KMS-11 (cell line): ENCODE measurements around the gene P2RY11.

Experiments
- H2AFZ ChIP-seq: fragments of 200-600 bp; sonication (generic); 2 replicates; pipeline ENCODE4 v1.6.1; 2016; ENCODE audit warnings: antibody characterized with exemption, mixed run types, low read depth
- H3K27ac ChIP-seq: fragments of 200-600 bp; sonication (generic); 2 replicates; pipeline ENCODE4 v1.6.1; 2016; ENCODE audit warnings: mild to moderate bottlenecking, mixed run types
- H3K27me3 ChIP-seq: fragments of 200-600 bp; sonication (generic); 2 replicates; pipeline ENCODE4 v1.6.1; 2017; ENCODE audit warnings: mild to moderate bottlenecking, low read depth, mixed run types, moderate library complexity; ENCODE audit not compliant: insufficient read depth
- H3K36me3 ChIP-seq: fragments of 200-600 bp; sonication (generic); 2 replicates; pipeline ENCODE4 v1.6.1; 2017; ENCODE audit warnings: mild to moderate bottlenecking, mixed run types; ENCODE audit not compliant: insufficient read depth
- H3K4me1 ChIP-seq: fragments of 200-600 bp; sonication (generic); 2 replicates; pipeline ENCODE4 v1.6.1; 2016; ENCODE audit warnings: mild to moderate bottlenecking, low read depth, mixed run types; ENCODE audit not compliant: poor library complexity, severe bottlenecking
- H3K4me2 ChIP-seq: fragments of 200-600 bp; sonication (generic); 2 replicates; pipeline ENCODE4 v1.7.0; 2016; ENCODE audit warnings: mild to moderate bottlenecking, mixed run types
- H3K4me3 ChIP-seq: fragments of 200-600 bp; sonication (generic); IDR thresholded peaks from 2 replicates; pipeline ENCODE4 v1.6.1; 2017; ENCODE audit warnings: low read depth, low read length, mixed read lengths; ENCODE audit not compliant: insufficient read depth
- H3K79me2 ChIP-seq: fragments of 200-600 bp; sonication (generic); 2 replicates; pipeline ENCODE4 v1.6.1; 2016; ENCODE audit warnings: low read depth, mixed run types; ENCODE audit not compliant: insufficient read depth
- H3K9ac ChIP-seq: fragments of 200-600 bp; sonication (generic); 2 replicates; pipeline ENCODE4 v1.6.1; 2016; ENCODE audit warnings: mild to moderate bottlenecking, mixed run types
- H4K20me1 ChIP-seq: fragments of 200-600 bp; sonication (generic); 2 replicates; pipeline ENCODE4 v1.6.1; 2016; ENCODE audit warnings: mild to moderate bottlenecking, mixed run types; ENCODE audit not compliant: insufficient read depth
- TF ChIP-seq, protein P1 (sequence below): fragments of 200-600 bp; sonication (generic); conservative IDR thresholded peaks from 2 replicates; pipeline ENCODE4 v1.6.1; 2017; ENCODE audit warnings: low read depth, mild to moderate bottlenecking, antibody characterized with exemption, low read length, moderate library complexity, mixed read lengths

The P2RY11 gene

DNA sequence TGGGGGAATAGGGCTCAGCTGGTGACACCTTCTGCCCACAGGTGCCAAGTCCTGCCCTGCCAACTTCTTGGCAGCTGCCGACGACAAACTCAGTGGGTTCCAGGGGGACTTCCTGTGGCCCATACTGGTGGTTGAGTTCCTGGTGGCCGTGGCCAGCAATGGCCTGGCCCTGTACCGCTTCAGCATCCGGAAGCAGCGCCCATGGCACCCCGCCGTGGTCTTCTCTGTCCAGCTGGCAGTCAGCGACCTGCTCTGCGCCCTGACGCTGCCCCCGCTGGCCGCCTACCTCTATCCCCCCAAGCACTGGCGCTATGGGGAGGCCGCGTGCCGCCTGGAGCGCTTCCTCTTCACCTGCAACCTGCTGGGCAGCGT lies 2.1 kb downstream of the P2RY11 start:
- Histone ChIP-seq H3K4me3 (no peak overlapping the region), H3K9ac (no peak overlapping the region), H3K36me3 (peaks cover 10% of the 10 kb centered on the region; the same call in 1 of the 2 replicates), H3K27me3 (no peaks in the 10 kb centered on the region), H3K79me2 (peaks cover 15% of the 10 kb centered on the region; the same call in 1 of the 2 replicates), H3K4me1 (peaks cover 50% of the 10 kb centered on the region), H3K27ac (no peak overlapping the region; the same call in 1 of the 2 replicates), H3K4me2 (0 out of 2 replicates have a peak overlapping the region, but pooled peaks have one; percentile 40), H4K20me1 (no peaks in the 10 kb centered on the region), H2AFZ (no peak overlapping the region)
- TF ChIP-seq, protein P1, sequence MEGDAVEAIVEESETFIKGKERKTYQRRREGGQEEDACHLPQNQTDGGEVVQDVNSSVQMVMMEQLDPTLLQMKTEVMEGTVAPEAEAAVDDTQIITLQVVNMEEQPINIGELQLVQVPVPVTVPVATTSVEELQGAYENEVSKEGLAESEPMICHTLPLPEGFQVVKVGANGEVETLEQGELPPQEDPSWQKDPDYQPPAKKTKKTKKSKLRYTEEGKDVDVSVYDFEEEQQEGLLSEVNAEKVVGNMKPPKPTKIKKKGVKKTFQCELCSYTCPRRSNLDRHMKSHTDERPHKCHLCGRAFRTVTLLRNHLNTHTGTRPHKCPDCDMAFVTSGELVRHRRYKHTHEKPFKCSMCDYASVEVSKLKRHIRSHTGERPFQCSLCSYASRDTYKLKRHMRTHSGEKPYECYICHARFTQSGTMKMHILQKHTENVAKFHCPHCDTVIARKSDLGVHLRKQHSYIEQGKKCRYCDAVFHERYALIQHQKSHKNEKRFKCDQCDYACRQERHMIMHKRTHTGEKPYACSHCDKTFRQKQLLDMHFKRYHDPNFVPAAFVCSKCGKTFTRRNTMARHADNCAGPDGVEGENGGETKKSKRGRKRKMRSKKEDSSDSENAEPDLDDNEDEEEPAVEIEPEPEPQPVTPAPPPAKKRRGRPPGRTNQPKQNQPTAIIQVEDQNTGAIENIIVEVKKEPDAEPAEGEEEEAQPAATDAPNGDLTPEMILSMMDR: no peak

GRCh38 chr19:10113964-10114650 lies 2.6 kb downstream of the P2RY11 start:
- Histone ChIP-seq H2AFZ (no peak overlapping the region), H4K20me1 (no peaks in the 10 kb centered on the region), H3K4me3 (no peak overlapping the region), H3K36me3 (peaks cover 6% of the 10 kb centered on the region; the same call in 1 of the 2 replicates), H3K27ac (no peak overlapping the region), H3K4me2 (no peak overlapping the region), H3K27me3 (no peaks in the 10 kb centered on the region), H3K9ac (no peak overlapping the region), H3K4me1 (peaks cover 47% of the 10 kb centered on the region), H3K79me2 (peaks cover 15% of the 10 kb centered on the region; the same call in 1 of the 2 replicates)
- TF ChIP-seq, protein P1: no peak

- Histone ChIP-seq H3K4me2 (no peak overlapping the region), H3K36me3 (peaks cover 3% of the 10 kb centered on the region; the same call in 1 of the 2 replicates), H2AFZ (no peak overlapping the region), H3K9ac (no peak overlapping the region), H3K27me3 (no peaks in the 10 kb centered on the region), H3K4me3 (no peak overlapping the region), H4K20me1 (no peaks in the 10 kb centered on the region), H3K79me2 (peaks cover 13% of the 10 kb centered on the region; the same call in 1 of the 2 replicates), H3K4me1 (peaks cover 40% of the 10 kb centered on the region), H3K27ac (no peak overlapping the region)
- TF ChIP-seq, protein P1: no peak
Observed at GRCh38 chr19:10114651-10115391, 3.3 kb downstream of the P2RY11 start.

GRCh38 chr19:10115392-10116084 lies 4.0 kb downstream of the P2RY11 start:
- no peaks in the 10 kb centered on the region for H4K20me1 ChIP-seq
- H3K36me3 ChIP-seq: 0 out of 2 replicates have a peak, but pooled peaks cover 3% of the 10 kb centered on the region
- H3K4me2 ChIP-seq: no peak overlapping the region

More at GRCh38 chr19:10115392-10116084, 4.0 kb downstream of the P2RY11 start:
- Histone ChIP-seq H3K27me3 (no peaks in the 10 kb centered on the region), H3K79me2 (peaks cover 12% of the 10 kb centered on the region; the same call in 1 of the 2 replicates), H3K27ac (no peak overlapping the region), H2AFZ (no peak overlapping the region), H3K4me1 (peaks cover 33% of the 10 kb centered on the region), H3K9ac (no peak overlapping the region), H3K4me3 (no peak overlapping the region)
- TF ChIP-seq, protein P1: no peak
